ENCODE data around the gene HARS1. TPM values are rescaled to one million over a fixed set of nuclear protein-coding genes. Genes with fewer than 3 reads are reported as not detected.

HARS1 gene
- total and polyA plus RNA-seq, 2 of the 13 experiments (the other 11 are each of a cell fraction or from before 2014, with no cell fraction given): 36.9 to 66.2 TPM

DNA sequence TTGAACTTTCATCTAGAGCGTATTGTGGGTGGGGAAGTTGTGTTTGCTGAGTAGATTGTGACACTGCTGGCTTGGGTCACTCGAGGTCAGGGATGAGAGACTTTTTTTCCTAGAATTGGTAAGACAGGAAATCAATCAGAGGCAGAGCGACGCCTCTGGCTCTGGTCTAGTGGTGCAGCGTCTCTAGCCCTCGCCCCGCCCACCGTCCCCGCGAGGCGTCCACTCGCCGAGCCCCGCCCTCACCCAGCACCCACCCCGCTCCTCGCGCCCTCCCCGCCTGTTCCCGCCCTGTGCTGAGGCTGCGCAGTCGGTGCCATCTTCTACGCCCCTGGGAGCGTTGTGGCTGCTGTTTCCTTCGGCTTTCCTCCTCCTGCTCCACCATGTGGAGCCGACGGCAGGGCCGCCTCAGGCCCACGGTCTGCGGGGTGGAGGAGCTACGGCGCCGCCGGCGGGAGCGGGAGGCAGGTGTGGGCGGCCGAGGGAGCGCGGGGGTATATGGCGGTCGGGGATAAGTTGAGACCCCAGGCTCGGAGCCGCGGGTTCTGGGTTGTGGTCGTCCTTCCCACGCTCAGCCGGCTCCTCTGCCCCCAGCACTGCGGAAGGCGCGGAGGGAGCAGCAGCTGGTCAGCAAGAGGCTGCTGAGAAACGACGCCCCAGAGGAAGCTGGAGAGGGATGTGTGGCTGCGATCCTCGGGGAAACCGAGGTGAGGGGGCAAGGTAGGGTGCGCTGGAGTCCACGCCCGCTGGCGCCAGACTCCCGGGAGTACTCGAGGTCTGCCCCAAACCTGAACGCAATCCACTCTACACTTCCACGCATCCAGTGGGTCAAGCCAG, 51.8 kb downstream of the HARS1 start, which contains the start of gene TMCO6 (continued):
- TF ChIP-seq, protein P1, sequence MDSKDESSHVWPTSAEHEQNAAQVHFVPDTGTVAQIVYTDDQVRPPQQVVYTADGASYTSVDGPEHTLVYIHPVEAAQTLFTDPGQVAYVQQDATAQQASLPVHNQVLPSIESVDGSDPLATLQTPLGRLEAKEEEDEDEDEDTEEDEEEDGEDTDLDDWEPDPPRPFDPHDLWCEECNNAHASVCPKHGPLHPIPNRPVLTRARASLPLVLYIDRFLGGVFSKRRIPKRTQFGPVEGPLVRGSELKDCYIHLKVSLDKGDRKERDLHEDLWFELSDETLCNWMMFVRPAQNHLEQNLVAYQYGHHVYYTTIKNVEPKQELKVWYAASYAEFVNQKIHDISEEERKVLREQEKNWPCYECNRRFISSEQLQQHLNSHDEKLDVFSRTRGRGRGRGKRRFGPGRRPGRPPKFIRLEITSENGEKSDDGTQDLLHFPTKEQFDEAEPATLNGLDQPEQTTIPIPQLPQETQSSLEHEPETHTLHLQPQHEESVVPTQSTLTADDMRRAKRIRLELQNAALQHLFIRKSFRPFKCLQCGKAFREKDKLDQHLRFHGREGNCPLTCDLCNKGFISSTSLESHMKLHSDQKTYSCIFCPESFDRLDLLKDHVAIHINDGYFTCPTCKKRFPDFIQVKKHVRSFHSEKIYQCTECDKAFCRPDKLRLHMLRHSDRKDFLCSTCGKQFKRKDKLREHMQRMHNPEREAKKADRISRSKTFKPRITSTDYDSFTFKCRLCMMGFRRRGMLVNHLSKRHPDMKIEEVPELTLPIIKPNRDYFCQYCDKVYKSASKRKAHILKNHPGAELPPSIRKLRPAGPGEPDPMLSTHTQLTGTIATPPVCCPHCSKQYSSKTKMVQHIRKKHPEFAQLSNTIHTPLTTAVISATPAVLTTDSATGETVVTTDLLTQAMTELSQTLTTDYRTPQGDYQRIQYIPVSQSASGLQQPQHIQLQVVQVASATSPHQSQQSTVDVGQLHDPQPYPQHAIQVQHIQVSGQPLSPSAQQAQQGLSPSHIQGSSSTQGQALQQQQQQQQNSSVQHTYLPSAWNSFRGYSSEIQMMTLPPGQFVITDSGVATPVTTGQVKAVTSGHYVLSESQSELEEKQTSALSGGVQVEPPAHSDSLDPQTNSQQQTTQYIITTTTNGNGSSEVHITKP (CRISPR knock-in tag; IDR thresholded peaks at IDR 0.05; ENCODE audit: low read depth): peak; percentile 63; the same call in 1 of the 2 replicates
- TF ChIP-seq, protein P2, sequence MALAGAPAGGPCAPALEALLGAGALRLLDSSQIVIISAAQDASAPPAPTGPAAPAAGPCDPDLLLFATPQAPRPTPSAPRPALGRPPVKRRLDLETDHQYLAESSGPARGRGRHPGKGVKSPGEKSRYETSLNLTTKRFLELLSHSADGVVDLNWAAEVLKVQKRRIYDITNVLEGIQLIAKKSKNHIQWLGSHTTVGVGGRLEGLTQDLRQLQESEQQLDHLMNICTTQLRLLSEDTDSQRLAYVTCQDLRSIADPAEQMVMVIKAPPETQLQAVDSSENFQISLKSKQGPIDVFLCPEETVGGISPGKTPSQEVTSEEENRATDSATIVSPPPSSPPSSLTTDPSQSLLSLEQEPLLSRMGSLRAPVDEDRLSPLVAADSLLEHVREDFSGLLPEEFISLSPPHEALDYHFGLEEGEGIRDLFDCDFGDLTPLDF (CRISPR knock-in tag; IDR thresholded peaks at IDR 0.05): no peak
- TF ChIP-seq ZNF230 (CRISPR knock-in tag; IDR thresholded peaks at IDR 0.05) (peak; percentile 87; the same call in 1 of the 2 replicates), HMGA1 (CRISPR knock-in tag; conservative IDR thresholded peaks at IDR 0.05) (no peak), SP1 (IDR thresholded peaks at IDR 0.05) (no peak), SP1 (CRISPR knock-in tag; IDR thresholded peaks at IDR 0.05) (peak; percentile 64; the same call in 1 of the 2 replicates), ZNF709 (CRISPR knock-in tag; IDR thresholded peaks at IDR 0.05) (peak; percentile 58; the same call in 1 of the 2 replicates), ZNF44 (CRISPR knock-in tag; IDR thresholded peaks at IDR 0.05) (no peak), NFKBIZ (CRISPR knock-in tag; IDR thresholded peaks at IDR 0.05) (peak; percentile 65; the same call in 1 of the 2 replicates), ZFP62 (CRISPR knock-in tag; IDR thresholded peaks at IDR 0.05) (no peak), ZNF792 (CRISPR knock-in tag; IDR thresholded peaks at IDR 0.05) (peak; percentile 51; the same call in 1 of the 2 replicates), BRCA1 (CRISPR knock-in tag; IDR thresholded peaks at IDR 0.05) (no peak), ZSCAN12 (CRISPR knock-in tag; IDR thresholded peaks at IDR 0.05) (no peak)
- TF ChIP-seq, protein P3, sequence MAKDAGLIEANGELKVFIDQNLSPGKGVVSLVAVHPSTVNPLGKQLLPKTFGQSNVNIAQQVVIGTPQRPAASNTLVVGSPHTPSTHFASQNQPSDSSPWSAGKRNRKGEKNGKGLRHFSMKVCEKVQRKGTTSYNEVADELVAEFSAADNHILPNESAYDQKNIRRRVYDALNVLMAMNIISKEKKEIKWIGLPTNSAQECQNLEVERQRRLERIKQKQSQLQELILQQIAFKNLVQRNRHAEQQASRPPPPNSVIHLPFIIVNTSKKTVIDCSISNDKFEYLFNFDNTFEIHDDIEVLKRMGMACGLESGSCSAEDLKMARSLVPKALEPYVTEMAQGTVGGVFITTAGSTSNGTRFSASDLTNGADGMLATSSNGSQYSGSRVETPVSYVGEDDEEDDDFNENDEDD (CRISPR knock-in tag; IDR thresholded peaks at IDR 0.05; ENCODE audit: borderline replicate concordance): peak; percentile 91; the same call in 1 of the 2 replicates
- TF ChIP-seq, protein P4, sequence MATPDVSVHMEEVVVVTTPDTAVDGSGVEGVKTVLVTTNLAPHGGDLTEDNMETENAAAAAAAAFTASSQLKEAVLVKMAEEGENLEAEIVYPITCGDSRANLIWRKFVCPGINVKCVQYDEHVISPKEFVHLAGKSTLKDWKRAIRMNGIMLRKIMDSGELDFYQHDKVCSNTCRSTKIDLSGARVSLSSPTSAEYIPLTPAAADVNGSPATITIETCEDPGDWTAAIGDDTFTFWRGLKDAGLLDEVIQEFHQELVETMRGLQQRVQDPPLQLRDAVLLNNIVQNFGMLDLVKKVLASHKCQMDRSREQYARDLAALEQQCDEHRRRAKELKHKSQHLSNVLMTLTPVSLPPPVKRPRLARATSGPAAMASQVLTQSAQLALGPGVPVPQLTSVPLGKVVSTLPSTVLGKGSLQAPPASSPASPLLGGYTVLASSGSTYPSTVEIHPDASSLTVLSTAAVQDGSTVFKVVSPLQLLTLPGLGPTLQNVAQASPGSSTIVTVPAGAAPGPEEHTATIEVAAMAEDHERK (CRISPR knock-in tag; IDR thresholded peaks at IDR 0.05; ENCODE audit: low read depth): 0 out of 2 replicates have a peak, but pooled peaks have one; percentile 34
- TF ChIP-seq, protein P5, sequence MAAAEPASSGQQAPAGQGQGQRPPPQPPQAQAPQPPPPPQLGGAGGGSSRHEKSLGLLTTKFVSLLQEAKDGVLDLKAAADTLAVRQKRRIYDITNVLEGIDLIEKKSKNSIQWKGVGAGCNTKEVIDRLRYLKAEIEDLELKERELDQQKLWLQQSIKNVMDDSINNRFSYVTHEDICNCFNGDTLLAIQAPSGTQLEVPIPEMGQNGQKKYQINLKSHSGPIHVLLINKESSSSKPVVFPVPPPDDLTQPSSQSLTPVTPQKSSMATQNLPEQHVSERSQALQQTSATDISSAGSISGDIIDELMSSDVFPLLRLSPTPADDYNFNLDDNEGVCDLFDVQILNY (CRISPR knock-in tag; conservative IDR thresholded peaks at IDR 0.05): peak; percentile 70
- TF ChIP-seq, protein P6, sequence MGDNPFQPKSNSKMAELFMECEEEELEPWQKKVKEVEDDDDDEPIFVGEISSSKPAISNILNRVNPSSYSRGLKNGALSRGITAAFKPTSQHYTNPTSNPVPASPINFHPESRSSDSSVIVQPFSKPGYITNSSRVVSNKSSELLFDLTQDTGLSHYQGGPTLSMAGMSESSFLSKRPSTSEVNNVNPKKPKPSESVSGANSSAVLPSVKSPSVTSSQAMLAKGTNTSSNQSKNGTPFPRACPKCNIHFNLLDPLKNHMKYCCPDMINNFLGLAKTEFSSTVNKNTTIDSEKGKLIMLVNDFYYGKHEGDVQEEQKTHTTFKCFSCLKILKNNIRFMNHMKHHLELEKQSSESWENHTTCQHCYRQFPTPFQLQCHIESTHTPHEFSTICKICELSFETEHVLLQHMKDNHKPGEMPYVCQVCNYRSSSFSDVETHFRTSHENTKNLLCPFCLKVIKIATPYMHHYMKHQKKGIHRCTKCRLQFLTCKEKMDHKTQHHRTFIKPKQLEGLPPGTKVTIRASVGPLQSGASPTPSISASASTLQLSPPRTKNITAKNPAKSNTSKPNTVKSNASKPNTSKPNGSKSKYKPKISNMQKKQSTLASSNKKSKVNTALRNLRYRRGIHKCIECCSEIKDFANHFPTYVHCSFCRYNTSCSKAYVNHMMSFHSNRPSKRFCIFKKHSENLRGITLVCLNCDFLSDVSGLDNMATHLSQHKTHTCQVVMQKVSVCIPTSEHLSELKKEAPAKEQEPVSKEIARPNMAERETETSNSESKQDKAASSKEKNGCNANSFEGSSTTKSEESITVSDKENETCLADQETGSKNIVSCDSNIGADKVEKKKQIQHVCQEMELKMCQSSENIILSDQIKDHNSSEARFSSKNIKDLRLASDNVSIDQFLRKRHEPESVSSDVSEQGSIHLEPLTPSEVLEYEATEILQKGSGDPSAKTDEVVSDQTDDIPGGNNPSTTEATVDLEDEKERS (CRISPR knock-in tag; IDR thresholded peaks at IDR 0.05): no peak
